ENCODE measurements around the gene KRTAP19-8.

Gene KRTAP19-8

GRCh38 chr21:31012133-31013089, 25.9 kb downstream of the KRTAP19-8 start:
- DNase-seq (ENCODE audit: low read depth): no peak

DNA sequence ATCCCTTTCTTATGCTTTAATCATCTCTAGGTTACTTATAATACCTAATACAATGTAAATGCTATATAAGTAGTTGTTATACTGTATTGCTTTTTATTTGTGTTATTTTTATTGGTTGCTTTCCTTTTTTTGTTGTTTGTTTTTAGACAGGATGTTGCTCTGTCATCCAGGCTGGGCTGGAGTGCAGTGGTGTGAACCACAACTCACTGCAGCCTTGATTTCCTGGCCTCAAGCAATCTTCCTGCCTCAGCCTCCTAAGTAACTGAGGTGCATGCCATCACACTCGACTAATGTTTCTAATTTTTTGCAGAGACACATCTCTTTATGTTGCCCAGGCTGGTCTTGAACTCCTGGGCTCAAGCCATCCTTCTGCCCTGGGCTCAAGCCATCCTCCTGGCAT, 26.9 kb downstream of the KRTAP19-8 start:
- DNase-seq (ENCODE audit: low read depth): no peak

DNA sequence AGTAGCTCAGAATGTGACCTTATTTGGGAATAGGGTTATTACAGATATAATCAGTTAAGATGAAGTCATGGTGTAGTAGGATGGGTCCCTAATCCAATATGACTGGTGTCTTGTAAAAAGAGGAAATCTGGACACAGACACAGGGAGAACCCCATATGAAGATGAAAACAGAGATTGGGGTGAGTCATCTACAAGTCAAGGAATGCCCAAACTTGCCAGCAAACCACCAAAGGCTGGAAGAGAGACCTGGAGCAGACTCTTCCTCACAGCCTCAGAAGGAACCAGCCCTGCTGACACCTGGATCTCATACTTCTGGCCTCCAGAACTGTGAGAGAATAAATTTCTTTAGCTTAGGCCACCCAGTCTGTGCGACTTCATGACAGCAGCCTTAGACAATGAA, 29.9 kb downstream of the KRTAP19-8 start:
- no peak for DNase-seq (ENCODE audit: low read depth)

DNA sequence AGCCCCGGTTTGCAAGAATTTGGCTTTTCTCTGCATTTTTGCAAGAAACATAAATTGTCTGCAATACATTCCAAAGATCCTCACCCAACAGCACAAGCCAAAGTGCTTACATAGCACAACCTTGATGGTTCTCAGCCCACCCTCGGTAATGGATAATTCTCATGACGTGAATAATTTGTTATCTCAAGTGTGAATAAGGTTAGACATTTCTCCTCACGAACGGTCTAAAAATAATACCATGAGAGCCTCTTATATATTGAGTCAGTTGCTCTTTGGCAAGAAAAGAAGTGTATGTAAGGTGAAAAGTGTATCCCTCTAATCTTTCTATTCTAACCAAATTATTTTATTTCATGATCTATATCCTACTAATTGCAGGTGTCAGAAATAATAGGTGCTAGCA, 33.3 kb downstream of the KRTAP19-8 start:
- DNase-seq (ENCODE audit: low read depth): no peak

GRCh38 chr21:31003471-31003870, 34.8 kb downstream of the KRTAP19-8 start:
- no peak for DNase-seq (ENCODE audit: low read depth)

- no peak for DNase-seq (ENCODE audit: low read depth)
Measured at GRCh38 chr21:30997541-30997940, 40.7 kb downstream of the KRTAP19-8 start.

DNA sequence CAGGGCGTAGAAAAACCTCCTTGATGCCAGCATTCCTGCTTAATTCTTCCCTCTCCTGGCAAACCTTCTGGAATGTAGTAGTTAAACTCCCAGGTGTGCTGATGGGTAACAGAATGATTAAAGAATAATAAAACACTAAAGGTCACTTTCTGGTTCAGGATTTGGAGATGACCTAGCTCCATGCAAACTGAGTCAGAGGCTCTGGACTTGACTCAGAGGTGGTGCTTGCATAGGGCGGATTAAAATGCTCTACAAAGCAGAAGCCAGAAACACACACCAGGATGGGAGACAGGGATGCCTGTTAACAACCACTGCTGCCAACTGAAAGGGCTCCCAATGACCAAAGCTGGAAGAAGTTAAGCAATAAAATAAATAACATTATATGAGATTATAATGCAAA, 41.5 kb downstream of the KRTAP19-8 start:
- DNase-seq (ENCODE audit: low read depth): no peak

- DNase-seq (ENCODE audit: low read depth): no peak
Measured at GRCh38 chr21:30994932-30995331, 43.3 kb downstream of the KRTAP19-8 start.

- no peak for DNase-seq (ENCODE audit: low read depth)
Measured at GRCh38 chr21:30990514-30991262, 47.6 kb downstream of the KRTAP19-8 start.

DNA sequence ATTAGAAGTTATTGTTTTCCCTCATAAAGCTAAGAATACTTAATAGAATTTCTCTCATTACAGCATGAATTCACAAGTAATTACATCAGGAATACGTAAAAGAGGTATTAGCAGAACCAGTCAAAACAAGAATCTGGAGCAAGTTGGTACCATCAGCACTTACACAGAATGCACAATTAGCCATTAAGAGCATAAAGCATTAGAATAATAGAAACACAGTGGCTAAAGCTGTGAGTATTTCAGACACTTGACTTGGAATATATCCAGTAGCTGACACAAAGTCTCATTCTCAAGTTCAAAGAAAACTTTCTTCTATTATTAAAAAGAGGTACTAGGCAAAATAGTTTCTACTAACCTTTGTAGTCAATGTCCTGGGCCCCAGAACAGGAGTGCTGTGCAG, 49.6 kb downstream of the KRTAP19-8 start:
- no peak for DNase-seq (ENCODE audit: low read depth)

All from activated T-cell treated with anti-CD3 and anti-CD28 coated beads for 1 hour (primary cell).